Subcutaneous abdominal adipose tissue (tissue), 5 donors: ENCODE measurements around the gene CEP170B.

ENCODE experiments used
- H3K27ac ChIP-seq: one replicate; pipeline ENCODE4 v1.7.0; 2013; ENCODE audit warnings: low read depth, mild to moderate bottlenecking, inconsistent platforms, low read length, moderate library complexity
- H3K27me3 ChIP-seq, 5 donors: one replicate each; pipeline ENCODE4 v1.7.0; 2013; ENCODE audit warnings: low read length in 5 of 5, inconsistent platforms in 1 of 5; ENCODE audit not compliant: control insufficient read depth in 5 of 5, insufficient read depth in 4 of 5
- H3K36me3 ChIP-seq, 5 donors: one replicate each; pipeline ENCODE4 v1.7.0; 2013; ENCODE audit warnings: low read length in 5 of 5; ENCODE audit not compliant: control insufficient read depth in 5 of 5, insufficient read depth in 5 of 5
- H3K4me1 ChIP-seq, 5 donors: one replicate each; pipeline ENCODE4 v1.7.0; 2013; ENCODE audit warnings: low read length in 5 of 5, mild to moderate bottlenecking in 3 of 5, moderate library complexity in 1 of 5; ENCODE audit not compliant: control insufficient read depth in 5 of 5, insufficient read depth in 5 of 5
- H3K4me3 ChIP-seq, 5 donors: one replicate each; pipeline ENCODE4 v1.7.0; 2013; ENCODE audit warnings: low read length in 5 of 5, low read depth in 1 of 5
- H3K9ac ChIP-seq, 5 donors: one replicate each; pipeline ENCODE4 v1.7.0; 2013; ENCODE audit warnings: low read length in 5 of 5, mild to moderate bottlenecking in 4 of 5, moderate library complexity in 3 of 5
- H3K9me3 ChIP-seq, 5 donors: one replicate each; pipeline ENCODE4 v1.7.0; 2013; ENCODE audit warnings: low read length in 5 of 5; ENCODE audit not compliant: control insufficient read depth in 5 of 5
- donor health status: healthy.
- donor health status: healthy.
- donor health status: healthy.
- donor health status: healthy.
- donor health status: healthy.

CEP170B gene

DNA sequence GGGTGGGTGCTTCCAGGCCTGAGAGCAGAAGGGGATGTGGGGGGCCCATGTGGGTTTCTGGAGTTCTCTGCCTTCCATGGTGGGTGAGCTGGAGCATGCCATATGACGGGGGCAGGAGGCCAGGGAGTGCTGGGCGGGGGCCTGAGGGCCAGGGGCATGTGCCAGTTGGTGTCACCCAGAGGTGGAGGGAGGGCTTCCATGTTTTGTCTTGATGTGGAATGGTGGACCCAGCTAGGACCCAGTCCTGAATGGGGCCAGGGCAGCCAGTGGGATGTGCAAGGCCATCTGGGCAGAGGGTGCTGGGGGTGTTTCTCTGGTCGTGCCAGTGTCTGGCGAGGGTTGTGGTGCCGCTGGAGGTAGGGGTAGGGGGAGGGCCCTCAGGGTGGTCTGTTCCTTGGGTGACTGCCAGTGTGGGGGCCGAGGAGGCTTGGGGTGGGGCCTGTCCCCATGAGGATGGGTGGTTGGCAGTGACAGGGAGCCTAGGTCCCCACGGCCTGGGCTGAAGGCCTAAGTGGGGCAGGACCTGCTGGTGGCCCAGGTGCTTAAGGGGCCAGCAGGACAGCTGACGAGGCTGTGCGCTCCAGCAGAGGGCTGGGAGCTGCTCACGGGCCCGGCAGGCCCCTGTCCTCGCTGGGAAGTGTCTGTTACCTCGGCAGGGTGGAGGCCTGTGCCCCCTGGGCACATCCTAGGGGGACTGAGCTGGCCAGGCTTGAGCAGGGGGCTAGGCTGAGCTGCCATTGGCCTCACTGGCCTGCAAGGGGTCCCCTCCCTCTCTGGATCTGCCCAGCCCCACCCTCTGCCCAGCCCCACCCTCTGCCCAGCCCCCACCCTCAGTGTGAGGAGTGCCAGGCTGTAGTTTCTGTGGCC lies 26.8 kb downstream of the CEP170B start:
- H3K27me3 ChIP-seq, result no peaks in the 10 kb centered on the region

DNA sequence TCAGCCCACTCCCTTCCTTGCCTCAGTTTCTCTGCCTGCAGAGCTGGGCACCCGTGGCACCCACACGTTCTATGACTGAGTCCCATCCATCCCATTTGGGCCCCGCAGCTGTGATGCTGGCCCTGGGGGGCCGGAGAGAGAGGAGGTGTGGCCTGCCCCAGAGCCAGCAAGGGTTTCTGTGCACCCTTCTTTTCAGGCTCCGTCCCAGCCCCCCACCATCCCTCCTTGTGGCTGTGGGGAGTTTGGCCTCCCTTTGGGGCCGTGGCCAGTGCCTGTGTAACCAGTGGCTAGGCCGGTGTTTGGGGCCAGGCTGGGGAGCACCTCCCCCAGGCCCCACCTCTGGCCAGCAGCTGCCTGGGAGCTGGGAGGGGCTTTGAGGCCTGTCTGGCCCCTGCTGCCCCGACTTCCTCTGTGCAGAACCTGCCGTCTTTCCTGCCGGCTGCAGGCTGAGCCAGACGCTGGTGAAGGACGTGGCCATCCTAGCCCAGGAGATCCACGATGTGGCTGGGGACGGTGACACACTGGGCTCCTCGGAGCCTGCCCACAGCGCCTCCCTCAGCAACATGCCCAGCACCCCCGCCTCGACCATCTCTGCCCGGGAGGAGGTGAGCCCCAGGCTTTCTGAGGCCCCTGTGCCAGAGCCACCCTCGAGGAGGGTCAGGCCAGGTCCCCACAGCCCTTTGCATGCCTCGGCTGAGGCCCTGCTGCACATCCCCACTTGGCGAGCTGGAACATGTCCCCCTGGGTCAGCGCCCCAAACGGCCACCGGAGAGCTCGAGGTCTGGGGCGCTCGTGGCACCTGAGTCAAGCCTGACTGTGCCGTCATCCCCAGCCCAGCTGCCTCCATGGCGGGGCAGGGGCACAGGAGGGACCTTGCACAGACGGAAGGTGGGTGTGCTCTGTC lies 27.7 kb downstream of the CEP170B start:
- Histone ChIP-seq H3K9ac (no peak overlapping the region), H3K9me3 (no peaks in the 10 kb centered on the region), H3K27ac (no peak overlapping the region), H3K27me3 (no peaks in the 10 kb centered on the region), H3K4me1 (peaks cover 2 to 18% (median 15%) of the 10 kb centered on the region in 5 donors), H3K4me3 (no peak overlapping the region), H3K36me3 (peaks cover 0 to 26% (median 18%) of the 10 kb centered on the region in 5 donors)

More for the DNA sequence above, 26.8 kb downstream of the CEP170B start:
- Histone ChIP-seq H3K9me3 (no peaks in the 10 kb centered on the region), H3K9ac (no peak overlapping the region), H3K4me3 (no peak overlapping the region), H3K36me3 (peaks cover 0 to 35% (median 25%) of the 10 kb centered on the region in 5 donors), H3K27ac (no peak overlapping the region), H3K4me1 (peaks cover 2 to 18% (median 15%) of the 10 kb centered on the region in 5 donors)

- Histone ChIP-seq H3K9ac (no peak overlapping the region), H3K36me3 (peaks cover 0 to 20% (median 10%) of the 10 kb centered on the region in 5 donors), H3K4me3 (no peak overlapping the region), H3K27me3 (no peaks in the 10 kb centered on the region), H3K9me3 (no peaks in the 10 kb centered on the region), H3K27ac (no peak overlapping the region), H3K4me1 (peaks cover 3 to 22% (median 16%) of the 10 kb centered on the region in 5 donors)
Measured at GRCh38 chr14:104893435-104894207, 28.6 kb downstream of the CEP170B start.

GRCh38 chr14:104894331-104895206 lies 29.5 kb downstream of the CEP170B start:
- Histone ChIP-seq H3K4me3 (no peak overlapping the region), H3K36me3 (peaks cover 0 to 11% (median 5%) of the 10 kb centered on the region in 5 donors), H3K9me3 (no peaks in the 10 kb centered on the region), H3K27me3 (no peaks in the 10 kb centered on the region), H3K27ac (no peak overlapping the region), H3K9ac (no peak overlapping the region), H3K4me1 (peaks cover 8 to 29% (median 23%) of the 10 kb centered on the region in 5 donors)

DNA sequence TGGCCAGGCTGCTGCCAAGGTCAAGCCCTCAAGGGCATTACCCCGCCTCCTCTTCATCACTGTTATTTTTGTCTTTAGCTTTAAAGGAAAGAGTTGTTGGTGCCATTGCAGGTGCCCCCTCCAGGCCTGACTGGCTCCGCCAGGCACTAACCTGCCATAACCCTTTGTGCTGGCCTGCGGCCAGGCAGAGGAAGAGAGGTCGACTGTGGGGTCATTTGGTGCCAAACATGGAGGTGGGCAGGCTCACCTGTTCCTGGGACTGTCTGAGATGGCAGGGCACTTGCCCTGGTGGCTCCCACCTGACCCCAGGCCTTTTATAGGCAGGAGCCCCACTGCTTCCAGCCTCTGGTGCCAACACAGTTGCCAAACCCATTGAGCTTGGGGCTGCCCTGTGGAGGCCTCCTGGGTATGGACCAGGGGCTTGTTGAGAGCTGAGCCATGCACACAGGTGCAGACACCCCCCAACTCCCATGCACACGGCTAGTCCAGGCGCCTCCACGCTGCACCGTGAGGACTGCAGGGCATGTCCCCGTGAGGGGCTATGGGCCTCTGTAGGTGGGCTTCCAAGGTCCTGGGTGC lies 30.2 kb downstream of the CEP170B start:
- H3K4me1 ChIP-seq, result peaks cover 8 to 29% (median 23%) of the 10 kb centered on the region in 5 donors

GRCh38 chr14:104895786-104896661 lies 31.0 kb downstream of the CEP170B start:
- Histone ChIP-seq H3K9ac (no peak overlapping the region), H3K4me3 (no peak overlapping the region), H3K4me1 (peaks cover 8 to 29% (median 23%) of the 10 kb centered on the region in 5 donors), H3K9me3 (no peaks in the 10 kb centered on the region), H3K36me3 (peaks cover 0 to 10% (median 5%) of the 10 kb centered on the region in 5 donors), H3K27me3 (no peaks in the 10 kb centered on the region), H3K27ac (no peak overlapping the region)

More for the DNA sequence above, 30.2 kb downstream of the CEP170B start:
- Histone ChIP-seq H3K4me3 (no peak overlapping the region), H3K27ac (no peak overlapping the region), H3K36me3 (peaks cover 0 to 10% (median 5%) of the 10 kb centered on the region in 5 donors), H3K27me3 (no peaks in the 10 kb centered on the region), H3K9me3 (no peaks in the 10 kb centered on the region), H3K9ac (no peak overlapping the region)

DNA sequence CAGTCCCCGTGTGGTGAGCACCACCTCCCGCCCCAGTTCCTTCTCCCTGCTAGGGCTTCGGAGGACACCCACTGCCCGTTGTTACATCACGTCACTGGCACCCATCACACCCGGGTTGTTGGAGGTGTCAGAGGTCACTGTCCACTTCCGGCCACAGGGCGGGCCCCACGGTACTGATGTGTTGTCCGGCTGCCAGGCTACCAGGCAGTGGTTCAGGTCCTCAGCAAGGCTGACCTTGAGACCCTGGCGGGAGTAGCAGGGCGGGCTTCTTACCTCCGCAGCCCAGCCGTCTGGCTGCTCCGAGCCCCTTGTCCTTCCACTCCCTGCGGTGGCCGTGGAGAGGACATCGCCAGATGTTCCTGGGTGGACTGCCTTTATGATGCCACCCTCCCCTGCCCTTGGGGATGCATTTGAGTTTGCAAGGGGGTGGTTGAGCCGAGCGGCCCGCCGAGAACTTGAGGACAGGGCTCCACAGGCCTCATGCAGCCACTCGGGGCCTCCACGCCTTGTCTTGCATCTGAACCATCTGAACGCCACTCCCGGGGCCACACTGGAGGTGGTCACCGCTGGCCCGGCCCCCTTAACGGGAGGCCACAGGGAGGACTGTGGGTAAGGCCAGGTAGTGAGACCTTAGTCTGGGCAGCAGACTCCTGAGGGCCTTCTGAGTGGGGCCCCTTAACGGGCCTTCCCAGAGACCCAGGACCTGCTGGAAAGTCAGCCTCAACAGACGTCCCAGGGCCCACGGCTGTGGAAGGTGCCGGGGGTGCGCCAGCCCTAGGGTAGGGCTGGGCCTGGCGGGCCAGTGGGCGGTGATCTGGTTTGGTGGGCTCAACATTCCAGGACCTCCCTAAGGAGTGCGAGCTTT lies 32.5 kb downstream of the CEP170B start:
- Histone ChIP-seq H3K4me1 (peaks cover 8 to 29% (median 23%) of the 10 kb centered on the region in 5 donors), H3K27ac (no peak overlapping the region)

More for the DNA sequence above, 32.5 kb downstream of the CEP170B start:
- Histone ChIP-seq H3K27me3 (no peaks in the 10 kb centered on the region), H3K4me3 (no peak overlapping the region), H3K9ac (no peak overlapping the region), H3K36me3 (peaks cover 0 to 10% (median 5%) of the 10 kb centered on the region in 5 donors), H3K9me3 (no peaks in the 10 kb centered on the region)
